GM21528 (cell line): ENCODE measurements around the gene MCOLN1.
"Not testable (repeated sequence)": the region's sequence is repeated elsewhere in the genome, so short reads cannot be mapped to it uniquely, and the experiment has no call there.

Source experiments
- ATAC-seq: cut with Tn5 transposase; IDR thresholded peaks from one replicate; pipeline ENCODE4 v1.9.1; 2021; ENCODE audit warnings: mild to moderate bottlenecking, moderate library complexity; ENCODE audit not compliant: unreplicated experiment, low FRiP score

The MCOLN1 gene

DNA sequence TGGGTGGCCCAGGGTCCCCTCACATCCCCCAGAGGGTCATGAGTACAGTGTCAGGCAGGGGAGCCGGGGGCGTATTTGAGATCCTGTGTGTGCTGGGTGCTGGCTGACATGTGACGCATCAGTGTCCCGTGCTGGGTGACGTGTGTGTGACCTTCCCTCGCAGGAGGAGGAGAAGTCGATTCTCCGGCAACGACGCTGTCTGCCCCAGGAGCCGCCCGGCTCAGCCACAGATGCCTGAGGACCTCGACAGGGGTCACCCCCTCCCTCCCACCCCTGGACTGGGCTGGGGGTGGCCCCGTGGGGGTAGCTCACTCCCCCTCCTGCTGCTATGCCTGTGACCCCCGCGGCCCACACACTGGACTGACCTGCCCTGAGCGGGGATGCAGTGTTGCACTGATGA is 38.9 kb downstream of the MCOLN1 start:
- no peak for ATAC-seq

DNA sequence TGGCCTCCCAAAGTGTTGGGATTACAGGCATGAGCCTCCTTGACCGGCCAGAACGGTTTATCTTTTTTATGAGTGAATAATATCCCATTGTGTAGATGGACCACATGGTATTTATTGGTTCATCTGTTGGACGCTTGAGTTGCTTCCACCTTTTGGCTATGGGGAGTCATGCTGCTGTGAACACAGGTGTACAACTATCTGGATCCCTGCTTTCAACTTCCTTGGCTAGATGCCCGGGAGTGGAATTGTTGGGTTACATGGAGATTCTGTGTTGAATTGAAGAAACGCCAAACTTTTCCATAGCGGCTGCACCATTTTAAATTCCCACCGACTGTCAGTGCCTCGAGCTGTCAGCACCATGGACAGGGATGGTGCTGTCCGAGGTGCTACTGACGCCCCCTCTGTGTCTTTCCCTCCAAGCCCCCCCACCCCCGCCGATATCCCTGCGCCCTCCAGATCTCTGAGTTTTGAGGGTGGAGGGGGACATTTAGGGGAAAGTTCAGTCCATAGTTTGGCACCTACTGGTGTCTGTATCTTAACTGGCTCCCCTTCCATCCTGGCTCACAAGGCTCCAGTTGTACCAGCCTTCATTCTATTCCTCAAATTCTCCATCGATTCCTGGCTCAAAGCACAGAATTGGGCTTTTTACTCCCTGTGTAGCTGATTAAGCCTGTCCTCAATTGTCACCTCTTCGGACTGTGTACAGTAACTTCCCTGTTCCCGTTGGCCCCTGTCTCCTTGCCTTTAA is 40.4 kb downstream of the MCOLN1 start:
- ATAC-seq: no peak

DNA sequence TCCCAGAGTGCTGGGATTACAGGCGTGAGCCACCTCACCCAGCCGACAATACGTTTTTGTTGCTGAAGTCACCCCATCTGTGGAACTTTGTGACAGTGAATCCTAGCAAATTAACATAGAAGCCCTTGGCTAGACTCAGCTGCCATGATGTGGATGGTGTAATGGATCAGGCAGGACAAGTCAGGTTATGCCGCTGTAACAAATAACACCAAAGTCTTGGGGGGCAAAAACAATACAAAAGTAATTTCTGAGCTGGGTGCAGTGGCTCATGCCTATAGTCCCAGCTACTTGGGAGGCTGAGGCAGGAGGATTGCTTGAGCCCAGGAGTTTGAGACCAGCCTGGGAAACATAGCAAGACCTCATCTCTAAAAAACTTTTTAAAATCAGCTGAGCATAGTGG is 42.4 kb downstream of the MCOLN1 start:
- ATAC-seq: no peak

DNA sequence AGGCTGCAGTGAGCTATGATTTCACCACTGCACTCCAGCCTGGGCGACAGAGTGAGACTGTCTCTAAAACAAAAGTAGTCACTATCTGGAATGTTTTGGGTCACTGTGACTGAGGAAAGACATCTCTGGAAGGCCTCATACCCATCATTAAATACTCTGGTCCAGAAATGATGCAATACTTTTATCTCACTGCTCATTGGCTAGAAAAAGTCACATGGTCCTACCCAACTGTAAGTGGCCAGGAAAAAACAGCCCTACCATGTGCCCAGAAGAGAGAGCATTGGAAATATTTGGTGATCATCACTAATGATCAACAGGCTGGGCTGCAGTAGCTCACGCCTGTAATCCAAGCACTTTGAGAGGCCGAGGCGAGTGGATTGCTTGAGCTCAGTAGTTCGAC is 42.9 kb downstream of the MCOLN1 start:
- ATAC-seq: no peak

DNA sequence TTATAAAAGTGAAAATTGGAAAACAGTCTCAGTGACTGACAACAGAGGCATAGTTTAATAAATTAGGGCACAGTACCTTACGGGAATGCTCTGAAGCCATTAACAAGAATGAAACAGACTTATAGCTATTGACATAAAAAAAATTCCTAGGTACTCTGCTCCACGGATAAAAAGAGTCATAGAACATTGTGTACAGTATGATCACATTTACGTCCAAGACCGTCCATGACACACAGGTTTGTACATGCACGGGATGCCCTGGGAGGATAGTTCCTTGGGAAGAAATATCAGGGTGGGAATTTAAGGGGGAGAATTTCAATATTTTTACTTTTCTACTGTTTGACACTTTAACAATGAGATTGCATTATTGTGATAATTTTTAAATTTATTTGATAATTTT is 48.3 kb downstream of the MCOLN1 start:
- ATAC-seq: no peak

DNA sequence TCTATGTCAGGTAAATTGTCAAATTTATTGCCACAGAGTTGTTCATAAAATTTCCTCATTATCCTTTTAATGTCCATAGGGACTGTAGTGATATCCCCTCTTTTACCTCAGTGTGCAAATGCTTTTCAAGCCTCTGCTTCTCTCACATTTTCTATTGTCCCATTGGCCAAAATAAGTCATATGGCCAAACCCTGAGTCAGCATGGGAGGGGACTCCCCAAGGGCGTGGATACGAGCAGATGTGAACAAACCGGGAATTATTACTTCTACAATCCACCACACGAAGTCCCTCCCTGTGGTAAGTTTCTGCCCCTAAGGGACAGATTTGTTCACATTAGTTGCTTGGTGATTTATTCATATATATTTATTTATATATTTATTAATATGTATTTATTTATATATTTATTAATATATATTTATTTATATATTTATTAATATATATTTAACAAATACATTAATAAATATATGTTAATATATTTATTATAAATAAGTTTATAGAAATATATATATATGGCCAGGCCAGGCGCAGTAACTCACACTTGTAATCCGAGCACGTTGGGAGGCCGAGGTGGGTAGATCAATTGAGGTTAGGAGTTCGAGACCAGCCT is 53.1 kb downstream of the MCOLN1 start:
- no peak for ATAC-seq

DNA sequence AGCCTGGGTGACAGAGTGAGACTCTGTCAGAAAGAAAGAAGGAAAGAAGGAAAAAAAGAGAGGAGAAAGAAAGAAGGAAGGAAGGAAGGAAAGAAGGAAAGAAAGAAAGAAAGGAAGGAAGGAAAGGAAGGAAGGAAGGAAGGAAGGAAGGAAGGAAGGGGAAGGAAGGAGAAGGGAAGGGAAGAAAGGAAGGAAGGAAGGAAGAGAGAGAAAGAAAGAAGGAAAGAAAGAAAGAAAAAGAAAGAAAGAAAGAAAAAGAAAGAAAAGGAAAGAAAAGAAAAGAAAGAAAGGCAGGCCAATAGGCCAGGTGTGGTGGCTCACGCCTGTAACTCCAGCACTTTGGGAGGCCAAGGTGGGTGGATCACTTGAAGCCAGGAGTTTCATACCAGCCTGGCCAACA is 55.0 kb downstream of the MCOLN1 start:
- ATAC-seq: not testable (repeated sequence)

DNA sequence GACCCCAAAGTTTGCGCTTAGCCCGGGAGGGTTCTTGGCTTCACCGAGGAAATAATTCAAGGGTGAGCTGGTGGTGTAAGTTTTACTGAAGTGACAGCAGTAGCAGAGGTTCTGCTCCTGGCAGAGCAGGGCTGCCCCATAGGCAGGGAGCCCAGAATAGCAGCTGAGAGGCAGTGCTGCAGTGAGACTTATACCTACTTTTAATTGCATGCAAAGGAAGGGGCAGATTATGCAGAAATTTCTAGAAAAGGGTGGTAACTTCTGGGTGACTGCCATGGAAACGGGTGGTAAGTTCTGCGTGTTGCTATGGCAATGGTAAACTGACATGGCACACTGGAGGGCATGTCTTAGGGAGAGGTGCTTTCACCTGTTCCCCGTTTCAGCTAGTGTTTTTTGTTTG is 55.7 kb downstream of the MCOLN1 start:
- no peak for ATAC-seq

DNA sequence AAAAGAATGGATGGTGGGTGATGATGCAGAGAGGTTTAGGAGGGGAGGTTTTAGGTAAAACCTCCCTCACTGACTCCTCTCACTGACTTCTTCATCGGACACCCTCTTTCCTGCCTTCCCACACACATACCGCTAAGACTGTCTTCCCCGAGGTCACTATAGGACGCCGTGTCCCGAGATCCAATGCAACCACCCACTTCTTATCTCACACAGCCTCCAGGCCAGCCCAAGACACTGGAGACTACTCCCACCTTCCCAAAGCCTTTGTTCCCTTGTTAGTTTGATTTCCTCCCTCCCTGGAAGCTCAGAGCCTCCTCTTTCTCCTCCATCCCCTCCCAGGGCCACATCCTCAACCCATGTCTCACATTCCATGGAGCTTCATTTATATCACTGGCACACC is 56.8 kb downstream of the MCOLN1 start:
- ATAC-seq: no peak

DNA sequence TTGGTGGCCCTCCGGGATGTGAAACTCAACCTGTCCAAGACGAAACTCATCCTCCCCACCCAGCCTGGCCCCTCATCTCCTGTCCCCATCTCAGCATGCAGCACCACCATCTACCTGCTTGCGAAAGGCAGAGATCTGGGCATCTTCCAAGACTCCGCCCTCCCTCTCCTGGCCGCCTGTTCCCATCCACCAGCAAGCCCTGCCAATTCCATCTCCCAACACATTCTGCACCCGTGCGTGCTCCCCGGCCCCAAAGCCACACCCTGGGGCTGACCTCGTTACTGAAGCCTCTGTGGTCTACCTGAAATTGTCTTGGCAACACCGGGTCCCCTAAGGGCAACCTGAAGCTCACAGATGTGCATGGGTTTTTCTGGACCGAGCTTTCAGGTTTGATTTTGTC is 60.0 kb downstream of the MCOLN1 start:
- no peak for ATAC-seq
